CD4-positive, alpha-beta T cell treated with Interleukin-15 for 4 hours (primary cell): ENCODE measurements around the gene PADI1.

Experiments used
- DNase-seq: peaks from one replicate; pipeline ENCODE4 v3.0.0-alpha.2; 2020; ENCODE audit warnings: low spot score

PADI1 gene

GRCh38 chr1:17183388-17184160 is 21.4 kb upstream of the PADI1 start:
- DNase-seq = no peak

- DNase-seq = no peak
Measured at GRCh38 chr1:17184161-17184665, 20.7 kb upstream of the PADI1 start.

- no peak for DNase-seq
Measured at GRCh38 chr1:17184822-17185484, 20.0 kb upstream of the PADI1 start.

GRCh38 chr1:17185485-17185860 is 19.5 kb upstream of the PADI1 start:
- DNase-seq = no peak

- DNase-seq = no peak
Measured at GRCh38 chr1:17186216-17186909, 18.6 kb upstream of the PADI1 start.

- DNase-seq = no peak
Measured at GRCh38 chr1:17187051-17187450, 17.9 kb upstream of the PADI1 start.

GRCh38 chr1:17188217-17188616 is 16.7 kb upstream of the PADI1 start:
- DNase-seq = no peak

GRCh38 chr1:17188889-17189631 is 15.9 kb upstream of the PADI1 start:
- no peak for DNase-seq

GRCh38 chr1:17189632-17189990 is 15.3 kb upstream of the PADI1 start:
- no peak for DNase-seq

GRCh38 chr1:17190010-17190995 is 14.6 kb upstream of the PADI1 start:
- no peak for DNase-seq

- DNase-seq = no peak
Measured at GRCh38 chr1:17191990-17192242, 13.0 kb upstream of the PADI1 start.

- no peak for DNase-seq
Measured at GRCh38 chr1:17192394-17193221, 12.3 kb upstream of the PADI1 start.

- DNase-seq = no peak
Measured at GRCh38 chr1:17193222-17194132, 11.5 kb upstream of the PADI1 start.

GRCh38 chr1:17194133-17194475 is 10.8 kb upstream of the PADI1 start:
- no peak for DNase-seq

- no peak for DNase-seq
Measured at GRCh38 chr1:17194615-17195528, 10.1 kb upstream of the PADI1 start.

- no peak for DNase-seq
Measured at GRCh38 chr1:17195731-17196130, 9.2 kb upstream of the PADI1 start.

GRCh38 chr1:17196496-17197185 is 8.3 kb upstream of the PADI1 start:
- no peak for DNase-seq

- no peak for DNase-seq
Measured at GRCh38 chr1:17197696-17198095, 7.2 kb upstream of the PADI1 start.
